D721Med (cell line): ENCODE results near the gene ARID1B.

Experiments used
- DNase-seq: peaks from one replicate; pipeline ENCODE4 v3.0.0; 2011; ENCODE audit warnings: low spot score; ENCODE audit not compliant: insufficient read length
- FAIRE-seq: peaks from 2 replicates; lab custom pipeline; 2011; peaks lifted over from hg19 to GRCh38; lab: Jason Lieb, UNC
- TF ChIP-seq, protein P1 (sequence below): IDR thresholded peaks from 2 replicates; pipeline ENCODE4 v1.5.1; 2012; ENCODE audit warnings: mild to moderate bottlenecking, control low read depth; ENCODE audit not compliant: insufficient read depth; ENCODE audit errors: missing control alignments

The ARID1B gene

DNA sequence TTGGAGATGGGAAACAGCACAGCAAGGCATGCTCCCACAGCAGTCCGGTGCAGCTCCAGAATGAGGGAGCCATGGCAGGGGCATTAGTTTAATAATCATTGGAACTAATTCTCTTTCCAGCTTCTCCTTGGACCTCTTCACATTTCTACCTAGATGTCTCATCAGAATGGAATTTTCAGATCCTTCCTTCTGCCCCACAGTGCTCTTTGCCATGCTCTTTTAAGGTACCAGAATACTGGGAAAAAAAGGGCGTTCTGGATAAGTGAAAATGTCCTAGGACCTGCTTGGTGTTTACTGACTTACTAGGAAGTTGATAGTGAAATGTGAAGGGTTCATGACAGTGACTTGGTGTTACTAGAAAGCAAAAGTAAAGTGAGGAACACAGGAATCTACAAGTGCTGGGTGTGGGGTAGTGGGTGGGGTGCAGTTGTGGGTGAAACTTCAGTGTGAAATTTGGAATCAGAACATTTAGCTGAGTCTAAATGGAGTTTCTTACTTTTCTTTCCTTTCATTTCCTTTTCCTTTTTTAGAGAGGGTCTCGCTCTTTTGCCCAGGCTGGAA lies 207.1 kb downstream of the ARID1B start:
- FAIRE-seq (no peak), DNase-seq (no peak)

GRCh38 chr6:156985309-156985708 lies 208.1 kb downstream of the ARID1B start:
- TF ChIP-seq, protein P1, sequence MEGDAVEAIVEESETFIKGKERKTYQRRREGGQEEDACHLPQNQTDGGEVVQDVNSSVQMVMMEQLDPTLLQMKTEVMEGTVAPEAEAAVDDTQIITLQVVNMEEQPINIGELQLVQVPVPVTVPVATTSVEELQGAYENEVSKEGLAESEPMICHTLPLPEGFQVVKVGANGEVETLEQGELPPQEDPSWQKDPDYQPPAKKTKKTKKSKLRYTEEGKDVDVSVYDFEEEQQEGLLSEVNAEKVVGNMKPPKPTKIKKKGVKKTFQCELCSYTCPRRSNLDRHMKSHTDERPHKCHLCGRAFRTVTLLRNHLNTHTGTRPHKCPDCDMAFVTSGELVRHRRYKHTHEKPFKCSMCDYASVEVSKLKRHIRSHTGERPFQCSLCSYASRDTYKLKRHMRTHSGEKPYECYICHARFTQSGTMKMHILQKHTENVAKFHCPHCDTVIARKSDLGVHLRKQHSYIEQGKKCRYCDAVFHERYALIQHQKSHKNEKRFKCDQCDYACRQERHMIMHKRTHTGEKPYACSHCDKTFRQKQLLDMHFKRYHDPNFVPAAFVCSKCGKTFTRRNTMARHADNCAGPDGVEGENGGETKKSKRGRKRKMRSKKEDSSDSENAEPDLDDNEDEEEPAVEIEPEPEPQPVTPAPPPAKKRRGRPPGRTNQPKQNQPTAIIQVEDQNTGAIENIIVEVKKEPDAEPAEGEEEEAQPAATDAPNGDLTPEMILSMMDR = no peak
- DNase-seq (no peak), FAIRE-seq (no peak)

More for the DNA sequence above, 207.1 kb downstream of the ARID1B start:
- TF ChIP-seq, protein P1 = no peak

- FAIRE-seq = no peak
- DNase-seq = no peak
- TF ChIP-seq, protein P1 = no peak
These were observed 211.3 kb downstream of the ARID1B start for GRCh38 chr6:156988276-156989158.

DNA sequence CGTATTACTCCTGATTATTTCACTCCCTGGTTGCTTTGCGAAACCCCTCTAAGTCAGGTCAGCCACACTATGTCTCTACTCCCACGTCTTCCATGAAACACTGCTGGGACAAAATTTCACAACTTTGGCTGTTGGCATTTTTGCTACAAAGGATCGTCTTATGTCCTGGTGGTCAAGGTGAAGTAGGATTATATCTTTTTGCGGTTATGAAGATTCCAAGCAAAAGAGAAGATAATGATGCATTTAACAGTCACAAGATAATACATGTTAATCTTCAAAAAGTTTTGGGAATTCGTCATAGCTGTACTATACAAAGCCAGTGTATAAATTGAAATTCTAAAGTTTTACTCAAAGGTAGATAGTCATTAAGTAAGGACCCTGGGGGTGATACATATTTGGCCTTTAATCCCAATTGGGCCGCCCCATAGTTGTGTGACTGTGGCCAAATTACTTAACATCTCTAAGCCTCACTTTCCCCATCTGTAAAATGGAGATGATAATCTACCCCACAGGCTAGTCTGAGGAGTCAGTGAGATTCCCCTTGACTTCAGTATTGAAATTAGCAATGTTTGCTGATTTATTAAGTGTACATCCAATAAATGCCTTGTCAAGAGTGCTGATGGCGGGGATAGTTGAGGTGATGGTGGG lies 212.1 kb downstream of the ARID1B start:
- no peak for DNase-seq
- no peak for FAIRE-seq
- TF ChIP-seq, protein P1 = no peak

GRCh38 chr6:156992020-156992804 lies 215.0 kb downstream of the ARID1B start:
- TF ChIP-seq, protein P1 = no peak
- no peak for FAIRE-seq
- no peak for DNase-seq

- FAIRE-seq (no peak), DNase-seq (no peak)
- TF ChIP-seq, protein P1 = no peak
These were observed 216.5 kb downstream of the ARID1B start for GRCh38 chr6:156993713-156994112.
